ENCODE measurements around the gene LPIN1. TPM values are rescaled to one million over a fixed set of nuclear protein-coding genes. Genes with fewer than 3 reads are reported as not detected.

LPIN1 gene
- total RNA-seq, 1 donor from 2014 or later, result 62.9 TPM

DNA sequence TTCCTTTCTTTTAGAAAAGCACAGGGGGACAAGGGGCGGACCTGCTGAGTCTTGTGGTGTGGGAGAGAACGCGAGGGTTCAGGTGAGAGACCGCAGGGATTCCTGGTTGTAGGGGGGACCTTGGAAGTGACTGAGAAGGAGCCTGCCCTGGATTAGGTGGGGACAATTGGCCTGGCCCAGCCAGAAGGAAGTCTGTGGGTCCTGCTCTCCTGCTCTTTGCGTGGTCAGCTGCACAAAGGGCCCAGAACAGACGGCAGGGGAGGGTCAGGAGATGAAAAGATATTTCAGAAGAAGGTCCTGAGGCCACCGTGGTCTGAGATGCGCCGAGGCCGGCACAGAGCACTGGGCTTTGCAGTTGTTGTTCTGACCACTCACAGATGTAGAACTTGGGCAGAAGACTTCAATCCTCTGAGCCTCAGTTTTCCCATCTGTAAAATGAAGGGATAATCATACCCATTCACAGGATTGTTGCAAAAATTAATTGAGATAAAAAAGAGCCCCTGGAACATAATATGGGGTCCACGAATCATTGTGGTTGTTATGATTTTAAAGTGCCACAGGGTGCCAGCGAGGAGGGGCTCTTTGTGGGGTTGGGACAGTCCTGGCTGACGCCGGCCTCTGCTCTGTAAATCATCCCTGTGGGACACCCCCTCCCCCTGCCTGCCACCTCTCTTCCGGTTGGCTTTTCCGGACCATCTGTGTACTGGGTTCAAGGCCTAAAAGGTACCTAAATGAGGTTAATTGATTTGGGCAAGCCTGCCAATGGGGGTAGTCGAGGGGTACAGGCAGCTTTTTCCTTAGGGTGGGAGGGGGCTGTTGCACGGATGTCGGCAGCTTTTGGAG, 1.8 kb downstream of the LPIN1 start:
- Histone ChIP-seq H3K27me3 (no peaks in the 10 kb centered on the region), H3K9me3 (no peaks in the 10 kb centered on the region), H3K36me3 (no peaks in the 10 kb centered on the region), H3K4me3 (peak overlapping the region; percentile 90), H3K27ac (peak overlapping the region; percentile 17), H3K4me1 (peaks cover 64% of the 10 kb centered on the region)
- no peak for ATAC-seq
- no peak for TF ChIP-seq CTCF (IDR thresholded peaks at IDR 0.05)
- DNase-seq, result no peak
- intact Hi-C loops (cut with DNase I), result no loop called here

DNA sequence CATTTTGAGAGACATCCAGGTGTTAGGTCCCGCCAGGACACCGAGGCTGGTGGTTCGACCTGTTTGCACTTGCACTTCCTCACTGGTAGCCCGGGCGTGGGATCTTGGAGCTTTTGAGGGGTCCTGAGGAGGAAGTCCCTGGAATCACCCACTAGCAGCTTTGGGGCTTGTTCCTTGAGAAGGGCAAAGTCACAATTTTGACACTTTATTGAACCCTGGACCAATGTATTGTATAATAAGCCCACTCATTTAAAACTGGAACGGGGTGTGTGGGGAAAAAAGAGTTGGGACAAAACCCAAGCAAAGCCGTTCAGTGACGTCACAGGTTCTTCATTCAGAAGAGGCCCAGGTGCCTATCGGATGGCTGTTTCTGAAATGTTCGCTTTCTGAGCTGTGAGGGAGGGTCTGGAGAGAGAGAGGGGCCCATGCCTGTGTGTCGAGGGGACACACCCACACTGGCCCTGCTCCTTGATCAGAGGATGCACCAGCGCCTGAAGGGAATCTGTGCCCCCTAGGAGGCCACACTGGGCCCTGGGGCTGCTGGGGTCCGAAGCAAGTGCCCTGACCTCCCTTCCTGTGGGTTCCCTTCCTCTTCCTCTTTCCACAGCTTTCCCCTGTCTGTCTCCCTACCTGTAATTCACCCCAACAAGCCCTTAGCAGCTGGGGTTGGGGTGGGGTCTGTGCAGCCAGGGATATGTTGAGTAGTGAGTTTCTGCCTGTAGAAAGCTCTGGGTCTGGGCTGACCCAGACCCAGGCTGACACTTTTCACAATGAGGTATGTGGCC, 2.6 kb downstream of the LPIN1 start:
- intact Hi-C loops (cut with DNase I), result no loop called here
- peaks cover 66% of the 10 kb centered on the region for H3K4me1 ChIP-seq
- H3K36me3 ChIP-seq, result no peaks in the 10 kb centered on the region
- ATAC-seq (no peak), DNase-seq (no peak)
- H3K4me3 ChIP-seq, result peak overlapping the region; percentile 90
- TF ChIP-seq CTCF (IDR thresholded peaks at IDR 0.05), result no peak
- H3K27me3 ChIP-seq, result no peaks in the 10 kb centered on the region
- no peak overlapping the region for H3K27ac ChIP-seq
- H3K9me3 ChIP-seq, result no peaks in the 10 kb centered on the region

GRCh38 chr2:11749646-11750349, 3.4 kb downstream of the LPIN1 start:
- no peaks in the 10 kb centered on the region for H3K36me3 ChIP-seq
- peaks cover 66% of the 10 kb centered on the region for H3K4me1 ChIP-seq
- no peak overlapping the region for H3K4me3 ChIP-seq
- intact Hi-C loops (cut with DNase I), result no loop called here
- no peaks in the 10 kb centered on the region for H3K27me3 ChIP-seq
- DNase-seq, result no peak
- no peaks in the 10 kb centered on the region for H3K9me3 ChIP-seq
- H3K27ac ChIP-seq, result no peak overlapping the region
- ATAC-seq, result no peak
- no peak for TF ChIP-seq CTCF (IDR thresholded peaks at IDR 0.05)

DNA sequence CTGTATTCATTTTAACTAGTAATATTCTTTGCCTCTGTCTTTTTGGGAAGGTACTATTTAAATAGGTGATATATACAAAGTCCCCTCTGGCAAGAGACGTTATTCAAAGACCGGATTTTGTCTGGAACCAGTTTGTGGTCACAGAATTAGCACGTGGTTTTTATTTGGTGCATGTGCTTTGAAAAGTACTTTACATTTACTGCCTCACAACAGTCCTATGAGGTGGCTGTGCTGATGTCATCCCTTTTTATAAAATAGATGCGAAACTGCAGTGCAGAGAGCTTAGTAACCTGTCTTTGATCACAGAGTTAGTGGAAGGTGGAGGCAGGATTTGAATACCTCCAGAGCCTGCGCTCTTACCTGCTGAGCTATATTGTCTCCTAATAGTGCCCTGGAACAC, 4.0 kb downstream of the LPIN1 start:
- no peak for TF ChIP-seq CTCF (IDR thresholded peaks at IDR 0.05)
- no peaks in the 10 kb centered on the region for H3K36me3 ChIP-seq
- H3K27me3 ChIP-seq, result no peaks in the 10 kb centered on the region
- no peak for DNase-seq
- intact Hi-C loops (cut with DNase I), result no loop called here
- H3K9me3 ChIP-seq, result no peaks in the 10 kb centered on the region
- no peak for ATAC-seq
- peaks cover 60% of the 10 kb centered on the region for H3K4me1 ChIP-seq
- H3K27ac ChIP-seq, result peak overlapping the region; percentile 17
- H3K4me3 ChIP-seq, result no peak overlapping the region

GRCh38 chr2:11750917-11751316, 4.5 kb downstream of the LPIN1 start:
- no peak overlapping the region for H3K4me3 ChIP-seq
- H3K9me3 ChIP-seq, result no peaks in the 10 kb centered on the region
- TF ChIP-seq CTCF (IDR thresholded peaks at IDR 0.05), result no peak
- peak overlapping the region; percentile 17 for H3K27ac ChIP-seq
- ATAC-seq, result no peak
- H3K4me1 ChIP-seq, result peaks cover 55% of the 10 kb centered on the region
- DNase-seq, result no peak
- H3K27me3 ChIP-seq, result no peaks in the 10 kb centered on the region
- intact Hi-C loops (cut with DNase I), result no loop called here
- no peaks in the 10 kb centered on the region for H3K36me3 ChIP-seq
